ENCODE data around the gene SLC50A1.

DNA sequence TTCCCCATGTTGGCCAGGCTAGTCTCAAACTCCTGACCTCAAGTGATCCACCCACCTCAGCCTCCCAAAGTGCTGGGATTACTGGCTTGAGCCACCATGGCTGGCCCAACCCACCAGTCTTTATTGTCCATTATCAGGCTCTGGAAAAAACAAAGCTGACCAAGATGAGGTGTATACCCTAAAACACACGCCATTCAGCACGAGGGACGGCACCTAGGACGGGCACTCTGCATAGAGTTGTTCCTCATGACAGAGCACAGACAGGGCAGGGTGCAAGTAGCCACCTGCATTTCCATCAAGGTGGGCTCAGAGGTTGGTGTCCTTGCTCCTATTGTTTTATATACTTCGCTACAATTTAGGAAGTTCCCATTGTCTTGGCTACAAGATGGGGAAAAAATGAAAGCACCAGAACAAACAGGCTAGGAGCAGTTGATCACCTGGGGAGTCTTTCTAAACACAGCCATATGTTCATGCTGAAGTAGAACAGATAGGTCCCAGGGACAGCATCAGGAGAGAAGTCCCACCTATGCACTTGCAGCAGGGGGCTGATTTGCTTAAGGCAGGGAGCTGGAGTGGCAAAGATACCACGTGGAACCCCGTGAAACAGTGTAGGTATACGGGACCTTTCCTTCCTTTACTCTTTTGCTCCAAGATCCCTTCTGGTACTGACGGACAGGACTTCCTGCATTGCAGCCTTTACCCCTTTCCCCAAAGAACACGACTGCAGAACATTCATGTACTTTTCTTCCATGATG is 33.0 kb downstream of the SLC50A1 start:
- TF ChIP-seq, protein P1, sequence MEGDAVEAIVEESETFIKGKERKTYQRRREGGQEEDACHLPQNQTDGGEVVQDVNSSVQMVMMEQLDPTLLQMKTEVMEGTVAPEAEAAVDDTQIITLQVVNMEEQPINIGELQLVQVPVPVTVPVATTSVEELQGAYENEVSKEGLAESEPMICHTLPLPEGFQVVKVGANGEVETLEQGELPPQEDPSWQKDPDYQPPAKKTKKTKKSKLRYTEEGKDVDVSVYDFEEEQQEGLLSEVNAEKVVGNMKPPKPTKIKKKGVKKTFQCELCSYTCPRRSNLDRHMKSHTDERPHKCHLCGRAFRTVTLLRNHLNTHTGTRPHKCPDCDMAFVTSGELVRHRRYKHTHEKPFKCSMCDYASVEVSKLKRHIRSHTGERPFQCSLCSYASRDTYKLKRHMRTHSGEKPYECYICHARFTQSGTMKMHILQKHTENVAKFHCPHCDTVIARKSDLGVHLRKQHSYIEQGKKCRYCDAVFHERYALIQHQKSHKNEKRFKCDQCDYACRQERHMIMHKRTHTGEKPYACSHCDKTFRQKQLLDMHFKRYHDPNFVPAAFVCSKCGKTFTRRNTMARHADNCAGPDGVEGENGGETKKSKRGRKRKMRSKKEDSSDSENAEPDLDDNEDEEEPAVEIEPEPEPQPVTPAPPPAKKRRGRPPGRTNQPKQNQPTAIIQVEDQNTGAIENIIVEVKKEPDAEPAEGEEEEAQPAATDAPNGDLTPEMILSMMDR (IDR thresholded peaks at IDR 0.05; ENCODE audit: low read depth, low read length, missing input control) = no peak
- TF ChIP-seq, protein P2, sequence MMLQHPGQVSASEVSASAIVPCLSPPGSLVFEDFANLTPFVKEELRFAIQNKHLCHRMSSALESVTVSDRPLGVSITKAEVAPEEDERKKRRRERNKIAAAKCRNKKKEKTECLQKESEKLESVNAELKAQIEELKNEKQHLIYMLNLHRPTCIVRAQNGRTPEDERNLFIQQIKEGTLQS (IDR thresholded peaks at IDR 0.05) = no peak
- TF ChIP-seq TAF1 (conservative IDR thresholded peaks at IDR 0.05) (no peak), SP1 (IDR thresholded peaks at IDR 0.05) (no peak), RAD21 (IDR thresholded peaks at IDR 0.05) (no peak), FOXA1 (IDR thresholded peaks at IDR 0.05) (no peak), GABPA (IDR thresholded peaks at IDR 0.05 in 1 of 2, conservative IDR thresholded peaks at IDR 0.05 in 1 of 2) (no peak), RXRA (IDR thresholded peaks at IDR 0.05) (no peak), JUND (IDR thresholded peaks at IDR 0.05) (no peak)
- TF ChIP-seq, protein P3, sequence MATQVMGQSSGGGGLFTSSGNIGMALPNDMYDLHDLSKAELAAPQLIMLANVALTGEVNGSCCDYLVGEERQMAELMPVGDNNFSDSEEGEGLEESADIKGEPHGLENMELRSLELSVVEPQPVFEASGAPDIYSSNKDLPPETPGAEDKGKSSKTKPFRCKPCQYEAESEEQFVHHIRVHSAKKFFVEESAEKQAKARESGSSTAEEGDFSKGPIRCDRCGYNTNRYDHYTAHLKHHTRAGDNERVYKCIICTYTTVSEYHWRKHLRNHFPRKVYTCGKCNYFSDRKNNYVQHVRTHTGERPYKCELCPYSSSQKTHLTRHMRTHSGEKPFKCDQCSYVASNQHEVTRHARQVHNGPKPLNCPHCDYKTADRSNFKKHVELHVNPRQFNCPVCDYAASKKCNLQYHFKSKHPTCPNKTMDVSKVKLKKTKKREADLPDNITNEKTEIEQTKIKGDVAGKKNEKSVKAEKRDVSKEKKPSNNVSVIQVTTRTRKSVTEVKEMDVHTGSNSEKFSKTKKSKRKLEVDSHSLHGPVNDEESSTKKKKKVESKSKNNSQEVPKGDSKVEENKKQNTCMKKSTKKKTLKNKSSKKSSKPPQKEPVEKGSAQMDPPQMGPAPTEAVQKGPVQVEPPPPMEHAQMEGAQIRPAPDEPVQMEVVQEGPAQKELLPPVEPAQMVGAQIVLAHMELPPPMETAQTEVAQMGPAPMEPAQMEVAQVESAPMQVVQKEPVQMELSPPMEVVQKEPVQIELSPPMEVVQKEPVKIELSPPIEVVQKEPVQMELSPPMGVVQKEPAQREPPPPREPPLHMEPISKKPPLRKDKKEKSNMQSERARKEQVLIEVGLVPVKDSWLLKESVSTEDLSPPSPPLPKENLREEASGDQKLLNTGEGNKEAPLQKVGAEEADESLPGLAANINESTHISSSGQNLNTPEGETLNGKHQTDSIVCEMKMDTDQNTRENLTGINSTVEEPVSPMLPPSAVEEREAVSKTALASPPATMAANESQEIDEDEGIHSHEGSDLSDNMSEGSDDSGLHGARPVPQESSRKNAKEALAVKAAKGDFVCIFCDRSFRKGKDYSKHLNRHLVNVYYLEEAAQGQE (IDR thresholded peaks at IDR 0.05) = no peak
- TF ChIP-seq, protein P4, sequence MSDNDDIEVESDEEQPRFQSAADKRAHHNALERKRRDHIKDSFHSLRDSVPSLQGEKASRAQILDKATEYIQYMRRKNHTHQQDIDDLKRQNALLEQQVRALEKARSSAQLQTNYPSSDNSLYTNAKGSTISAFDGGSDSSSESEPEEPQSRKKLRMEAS (IDR thresholded peaks at IDR 0.05) = no peak

Measured in liver (tissue), 3 donors.